Spleen (tissue), 7 donors: ENCODE measurements around the gene SPDEF.

Experiments
- POLR2A ChIP-seq, 3 donors: fragments of 450-650 bp; IDR thresholded peaks; one replicate each; pipeline ENCODE4 v1.5.1; 2017; ENCODE audit warnings: antibody characterized with exemption in 3 of 3, mild to moderate bottlenecking in 1 of 3
- TF ChIP-seq, protein P1 (sequence below), 11 experiments: fragments of 200-600 bp in 7 of 11; fragments of 450-650 bp in 4 of 11; sonication (generic) in 4 of 11; IDR thresholded peaks in 8 of 11; conservative IDR thresholded peaks in 3 of 11; 1 replicate in 7 of 11; 2 replicates in 4 of 11; pipeline versions ENCODE4 v1.4.0 to v1.8.0; 2016 to 2021; ENCODE audit warnings: antibody characterized with exemption in 11 of 11, inconsistent platforms in 4 of 11, mild to moderate bottlenecking in 1 of 11
- donor health status: DM: no; HTN: no; CAD: no; lungs with moderate emphysema.
- donor health status: DM: no; HTN: no; CAD: no.
- donor health status: DM: no; HTN: no; CAD: no.

DNA sequence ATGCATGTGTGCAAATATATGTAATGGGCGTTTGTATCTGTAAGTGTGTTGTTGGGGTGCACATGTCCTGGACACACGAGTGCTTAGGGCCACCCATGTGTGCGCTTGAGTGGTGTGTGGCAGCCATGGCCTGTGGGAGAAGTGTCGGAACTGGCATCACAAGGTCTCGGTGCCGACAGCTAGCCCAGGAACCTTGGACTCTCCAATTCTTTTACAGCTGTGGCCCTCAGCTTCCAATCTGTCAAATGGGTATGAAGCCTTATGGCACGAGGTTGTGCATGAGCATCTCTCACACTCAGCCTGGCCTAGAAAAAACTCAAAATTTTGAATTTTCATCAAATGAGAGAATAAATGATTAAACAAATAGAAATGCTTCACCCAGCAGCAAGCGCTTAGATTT is 42.0 kb downstream of the SPDEF start:
- TF ChIP-seq POLR2A (IDR thresholded peaks at IDR 0.05): no peak
- TF ChIP-seq, protein P1, sequence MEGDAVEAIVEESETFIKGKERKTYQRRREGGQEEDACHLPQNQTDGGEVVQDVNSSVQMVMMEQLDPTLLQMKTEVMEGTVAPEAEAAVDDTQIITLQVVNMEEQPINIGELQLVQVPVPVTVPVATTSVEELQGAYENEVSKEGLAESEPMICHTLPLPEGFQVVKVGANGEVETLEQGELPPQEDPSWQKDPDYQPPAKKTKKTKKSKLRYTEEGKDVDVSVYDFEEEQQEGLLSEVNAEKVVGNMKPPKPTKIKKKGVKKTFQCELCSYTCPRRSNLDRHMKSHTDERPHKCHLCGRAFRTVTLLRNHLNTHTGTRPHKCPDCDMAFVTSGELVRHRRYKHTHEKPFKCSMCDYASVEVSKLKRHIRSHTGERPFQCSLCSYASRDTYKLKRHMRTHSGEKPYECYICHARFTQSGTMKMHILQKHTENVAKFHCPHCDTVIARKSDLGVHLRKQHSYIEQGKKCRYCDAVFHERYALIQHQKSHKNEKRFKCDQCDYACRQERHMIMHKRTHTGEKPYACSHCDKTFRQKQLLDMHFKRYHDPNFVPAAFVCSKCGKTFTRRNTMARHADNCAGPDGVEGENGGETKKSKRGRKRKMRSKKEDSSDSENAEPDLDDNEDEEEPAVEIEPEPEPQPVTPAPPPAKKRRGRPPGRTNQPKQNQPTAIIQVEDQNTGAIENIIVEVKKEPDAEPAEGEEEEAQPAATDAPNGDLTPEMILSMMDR (IDR thresholded peaks at IDR 0.05 in 8 of 11, conservative IDR thresholded peaks at IDR 0.05 in 3 of 11): no peak
